ENCODE results near the gene ZMPSTE24.

The ZMPSTE24 gene

GRCh38 chr1:40258445-40258769, 371 bp downstream of the ZMPSTE24 start:
- no peak for DNase-seq (ENCODE audit: low read depth in 2 of 2)

GRCh38 chr1:40264354-40264781, 6.3 kb downstream of the ZMPSTE24 start:
- DNase-seq (ENCODE audit: low read depth in 2 of 2): peak; percentile 20 to 25

GRCh38 chr1:40265298-40265697, 7.3 kb downstream of the ZMPSTE24 start:
- DNase-seq (ENCODE audit: low read depth in 2 of 2): no peak

DNA sequence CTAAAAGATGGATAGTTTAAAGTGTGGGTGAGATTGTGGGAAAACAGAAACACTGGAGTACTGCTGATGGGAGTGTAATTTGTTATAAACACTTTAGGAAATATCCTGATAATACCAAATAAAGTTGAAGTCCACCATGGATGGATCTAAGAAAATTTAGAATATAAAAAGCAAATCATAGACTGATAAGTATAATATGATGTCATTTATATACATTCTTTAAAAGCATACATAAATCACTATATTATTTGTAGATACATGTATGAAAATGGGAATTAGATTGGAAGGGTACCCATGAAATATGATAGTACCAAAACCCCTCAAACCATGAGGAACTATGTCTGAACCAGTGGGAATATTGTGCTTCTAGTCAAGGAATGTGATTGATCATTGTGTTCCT, 7.9 kb downstream of the ZMPSTE24 start:
- no peak for DNase-seq (ENCODE audit: low read depth in 2 of 2)

DNA sequence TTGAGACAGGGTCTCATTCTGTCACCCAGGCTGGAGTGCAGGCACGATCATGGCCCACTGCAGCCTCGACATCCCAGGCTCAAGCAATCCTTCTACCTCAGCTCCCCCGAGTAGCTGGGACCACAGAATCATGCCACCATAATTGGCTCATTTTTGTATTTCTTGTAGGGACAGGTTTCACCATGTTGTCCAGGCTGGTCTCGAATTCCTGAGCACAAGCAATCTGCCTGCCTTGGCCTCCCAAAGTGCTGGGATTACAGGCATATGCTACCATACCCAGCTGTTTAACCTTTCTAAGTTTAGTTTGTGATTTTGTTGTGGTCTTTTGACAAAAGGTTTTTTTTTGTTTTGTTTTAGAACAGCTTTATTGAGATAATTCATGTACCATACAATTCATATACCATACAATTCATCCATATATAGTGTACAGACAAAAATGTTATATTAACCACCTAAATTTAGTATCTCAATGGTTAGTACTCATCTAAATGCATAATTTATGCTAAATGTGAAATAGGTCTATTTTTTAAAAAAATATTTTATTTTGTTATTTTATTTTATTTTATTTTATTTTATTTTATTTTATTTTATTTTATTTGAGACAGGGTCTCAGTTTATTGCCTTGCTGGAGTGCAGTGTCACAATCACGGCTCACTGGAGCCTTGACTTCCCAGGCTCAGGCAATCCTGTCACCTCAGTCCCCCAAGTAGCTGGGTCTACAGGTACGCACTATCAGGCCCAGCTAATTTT, 8.9 kb downstream of the ZMPSTE24 start:
- DNase-seq (ENCODE audit: low read depth in 2 of 2): no peak

- no peak for DNase-seq (ENCODE audit: low read depth in 2 of 2)
Observed at GRCh38 chr1:40267767-40268187, 9.7 kb downstream of the ZMPSTE24 start.

DNA sequence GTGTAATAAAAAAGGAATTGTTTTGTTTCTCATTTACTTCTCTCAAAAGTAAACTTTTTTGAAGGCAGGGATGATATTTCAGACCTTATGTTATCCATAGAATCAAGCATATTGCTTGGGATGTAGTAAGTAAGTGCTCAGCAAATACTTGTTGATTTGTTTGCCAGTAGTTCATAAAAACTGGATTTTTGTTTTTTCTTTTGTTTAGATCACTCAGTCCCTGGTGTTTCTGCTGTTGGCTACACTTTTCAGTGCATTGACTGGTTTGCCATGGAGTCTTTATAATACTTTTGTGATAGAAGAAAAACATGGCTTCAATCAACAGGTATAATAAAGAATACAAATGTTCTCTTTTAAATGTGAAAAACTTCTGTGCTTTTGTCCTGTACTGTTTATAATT, 10.2 kb downstream of the ZMPSTE24 start:
- DNase-seq (ENCODE audit: low read depth in 2 of 2): no peak

DNA sequence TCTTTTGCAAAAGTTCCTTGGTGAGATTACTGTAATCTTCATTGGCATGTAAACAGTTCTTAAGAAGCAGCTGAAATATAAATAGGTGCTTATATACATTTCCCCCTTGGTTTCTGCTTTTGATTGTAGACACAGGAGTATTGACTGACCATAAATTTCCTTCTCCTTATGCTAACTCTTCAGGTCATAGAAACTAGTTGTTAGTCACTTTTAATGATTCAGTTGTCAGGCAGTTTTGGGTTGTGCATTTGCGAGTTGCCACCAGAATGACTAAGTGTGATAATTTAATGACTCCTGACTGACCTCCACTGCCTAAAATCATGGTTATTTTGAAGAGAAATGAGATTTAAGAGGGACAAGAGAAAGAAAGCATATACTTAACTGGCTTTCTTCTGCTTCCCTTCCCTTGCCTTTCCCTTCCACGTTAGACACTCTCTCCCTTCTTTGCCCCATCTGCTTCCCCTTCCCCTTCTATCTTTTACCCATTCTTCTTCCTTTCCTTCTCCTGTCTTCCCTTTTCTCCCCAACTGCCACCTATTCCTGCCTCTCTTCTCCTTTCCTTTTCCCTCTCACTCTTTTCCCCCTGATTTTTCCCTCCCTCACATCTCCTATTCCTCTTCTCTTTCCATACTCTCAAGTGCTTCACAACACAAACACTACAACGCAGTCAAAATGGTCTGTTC, 12.3 kb downstream of the ZMPSTE24 start:
- DNase-seq (ENCODE audit: low read depth in 2 of 2): peak in 1 of 2 donors; percentile 19

DNA sequence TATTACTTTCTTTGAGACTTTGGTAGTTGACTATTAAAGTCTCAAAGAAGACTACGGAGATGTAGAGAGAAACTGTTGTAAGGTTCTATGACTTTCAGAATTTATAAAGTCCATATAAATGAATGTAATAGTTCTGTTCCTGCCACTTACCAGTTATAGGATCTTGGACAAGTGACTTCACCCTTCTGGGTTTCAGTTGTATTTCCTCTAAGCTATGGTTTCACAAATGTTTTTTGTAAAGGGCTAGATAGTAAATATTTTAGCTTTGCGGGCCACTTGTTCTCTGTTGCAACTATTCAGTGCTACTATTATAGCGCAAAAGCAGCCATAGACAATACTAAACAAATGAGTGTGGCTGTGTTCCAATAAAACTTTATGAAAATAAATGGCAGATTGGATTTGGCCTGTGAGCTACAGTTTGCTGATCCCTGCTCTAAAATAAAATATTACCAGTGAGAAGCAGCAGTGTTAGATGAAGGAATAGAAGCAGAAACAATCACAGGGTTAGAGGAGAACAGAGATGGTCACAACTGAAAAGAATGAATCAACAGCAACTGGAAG, 14.7 kb downstream of the ZMPSTE24 start:
- no peak for DNase-seq (ENCODE audit: low read depth in 2 of 2)

DNA sequence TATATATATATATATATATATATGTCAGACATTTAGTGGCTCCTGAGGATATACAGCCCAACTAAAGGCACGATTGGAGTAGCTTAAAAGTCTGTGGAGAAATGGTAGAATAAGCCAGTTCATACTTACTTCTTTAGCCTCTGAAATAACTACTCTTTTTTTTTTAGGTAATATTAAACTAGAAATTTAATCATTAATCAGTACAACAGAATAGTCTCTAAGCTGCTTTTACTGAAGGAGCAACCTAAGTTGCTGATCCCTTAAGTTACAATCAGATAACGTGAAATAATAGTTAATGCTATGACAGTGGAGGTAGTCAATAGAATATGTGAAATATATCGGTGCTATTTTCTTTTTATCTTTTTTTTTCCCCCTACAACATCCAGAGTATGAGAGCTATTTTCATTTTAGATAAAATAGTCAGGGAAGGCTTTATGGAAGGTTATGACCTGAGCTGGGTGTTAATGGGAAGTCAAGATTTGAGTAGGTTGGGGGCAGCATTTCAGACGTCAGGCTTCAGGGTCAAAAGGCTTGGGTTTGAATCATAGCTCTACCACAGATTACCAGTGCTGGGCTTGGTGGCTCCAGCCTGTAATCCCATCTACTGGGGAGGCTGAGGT, 15.6 kb downstream of the ZMPSTE24 start:
- DNase-seq (ENCODE audit: low read depth in 2 of 2): no peak

DNA sequence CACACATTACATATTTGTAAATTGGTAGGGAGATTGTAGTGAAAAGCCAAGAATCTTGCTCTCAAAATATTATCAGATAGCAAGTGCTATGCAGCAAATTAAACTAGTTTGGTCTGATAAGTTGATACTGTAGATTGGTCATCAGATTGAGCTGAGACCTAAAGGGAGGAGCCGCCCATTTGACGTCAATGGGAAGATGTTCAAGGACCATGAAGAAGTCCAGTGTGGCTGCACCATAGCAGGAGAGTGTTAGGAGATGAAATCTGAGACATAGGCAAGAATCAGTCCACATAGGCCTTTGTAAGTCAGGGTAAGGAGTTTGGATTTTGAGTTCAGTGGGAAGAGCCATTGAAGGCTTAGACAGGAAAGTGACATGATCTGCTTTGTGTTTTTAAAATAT, 16.3 kb downstream of the ZMPSTE24 start:
- DNase-seq (ENCODE audit: low read depth in 2 of 2): no peak

DNA sequence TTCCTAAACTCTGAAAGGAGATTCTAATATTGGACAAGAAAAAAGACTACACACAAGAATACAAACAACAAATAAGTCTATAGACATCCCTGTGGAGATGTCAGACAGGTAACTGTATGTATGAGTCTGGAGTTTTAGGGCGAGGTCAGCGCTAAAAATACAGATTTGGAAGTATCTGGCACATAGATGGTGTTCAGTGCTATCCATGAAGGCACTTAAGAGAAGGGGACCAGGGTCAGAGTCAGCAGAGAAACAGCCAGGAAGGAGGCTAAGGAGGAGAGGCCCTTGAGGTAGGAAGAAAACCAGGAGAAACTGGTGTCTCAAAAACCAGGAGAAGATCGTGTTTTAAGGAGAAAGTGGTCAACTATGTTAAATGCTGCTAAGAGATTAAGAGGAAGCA, 18.1 kb downstream of the ZMPSTE24 start:
- DNase-seq (ENCODE audit: low read depth in 2 of 2): no peak

DNA sequence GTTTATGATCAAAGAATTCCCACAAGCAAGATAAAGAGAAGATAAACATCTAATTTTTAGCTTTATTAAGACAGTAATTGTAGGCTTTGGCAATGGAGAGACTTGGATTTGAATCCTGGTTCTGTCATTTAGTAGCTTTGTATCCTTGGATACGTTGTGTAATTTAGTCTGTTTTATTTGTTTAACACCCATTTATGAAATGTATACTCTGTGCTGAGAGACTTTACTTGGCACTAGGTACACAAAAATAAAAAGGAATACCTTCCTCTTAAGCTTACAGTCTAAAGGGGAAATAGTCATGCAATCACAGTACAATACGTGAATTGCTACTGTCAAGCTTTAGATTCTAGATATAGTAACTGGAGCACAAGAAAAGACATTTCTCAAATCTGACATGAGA, 23.8 kb downstream of the ZMPSTE24 start:
- DNase-seq (ENCODE audit: low read depth in 2 of 2): no peak

DNA sequence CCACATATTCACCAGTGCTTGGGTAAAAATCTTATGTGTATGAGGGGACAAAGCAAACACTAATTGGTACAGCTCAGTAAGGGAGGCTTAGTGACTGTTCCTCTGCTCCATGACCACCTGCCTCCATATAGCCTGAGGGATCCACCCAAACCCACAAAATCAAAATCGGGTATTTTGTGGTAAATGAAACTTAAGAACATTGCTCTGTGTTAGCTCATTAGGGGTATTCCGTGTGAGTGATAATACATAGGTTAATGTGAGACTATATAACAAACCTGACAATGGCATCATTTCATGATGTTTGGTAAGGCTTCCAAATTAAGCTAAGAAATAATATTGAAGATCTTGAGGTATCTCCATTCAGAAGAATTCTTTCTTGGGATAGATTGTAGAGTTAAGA, 33.3 kb downstream of the ZMPSTE24 start:
- DNase-seq (ENCODE audit: low read depth in 2 of 2): no peak

DNA sequence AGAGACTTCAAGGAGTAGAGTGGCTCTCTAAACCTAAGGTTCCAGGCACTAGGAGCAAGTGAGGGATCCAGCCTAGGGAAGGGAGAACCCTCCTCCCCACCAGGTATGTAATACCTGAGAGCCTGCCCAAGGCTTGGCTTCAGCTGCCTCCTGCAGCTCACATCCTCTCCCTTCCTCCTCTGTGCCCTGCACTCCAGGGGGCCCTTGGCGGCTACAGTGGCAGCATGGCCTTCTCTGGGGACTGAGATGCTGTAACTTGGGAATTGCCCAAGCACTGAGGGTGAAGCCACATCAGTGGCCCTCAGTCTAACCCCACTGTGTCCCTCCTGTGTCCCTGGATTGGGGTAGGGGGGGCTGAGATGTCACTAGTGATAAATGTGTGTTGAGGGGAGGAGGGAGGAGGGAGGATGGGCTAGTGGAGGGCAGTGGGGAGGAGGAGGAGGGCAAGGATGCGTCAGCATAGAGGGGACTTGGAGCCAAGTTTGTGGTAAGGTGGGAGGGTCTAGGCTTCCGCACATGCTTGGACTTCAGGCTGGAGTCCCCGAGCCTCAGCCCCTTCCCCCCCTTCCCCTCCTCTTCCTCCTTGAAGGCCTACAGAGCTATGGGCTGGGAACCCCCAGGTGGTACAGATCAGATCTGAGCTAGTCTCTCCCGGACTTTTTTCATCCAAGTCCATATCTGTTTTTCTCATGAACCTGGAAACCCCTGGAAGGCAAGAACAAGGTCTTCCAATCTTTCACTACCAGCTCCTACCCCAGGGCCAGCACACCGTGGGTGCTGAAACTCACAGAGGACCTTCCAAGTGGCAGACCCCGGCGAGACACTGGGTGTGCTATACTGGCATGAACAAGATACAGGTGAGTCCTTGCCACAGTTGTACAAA, 41.6 kb downstream of the ZMPSTE24 start:
- DNase-seq (ENCODE audit: low read depth in 2 of 2): no peak

- no peak for DNase-seq (ENCODE audit: low read depth in 2 of 2)
Observed at GRCh38 chr1:40300249-40300567, 42.2 kb downstream of the ZMPSTE24 start.

- DNase-seq (ENCODE audit: low read depth in 2 of 2): no peak
Observed at GRCh38 chr1:40300651-40301050, 42.6 kb downstream of the ZMPSTE24 start.

GRCh38 chr1:40301066-40301465, 43.0 kb downstream of the ZMPSTE24 start:
- DNase-seq (ENCODE audit: low read depth in 2 of 2): no peak

GRCh38 chr1:40301541-40302299, 43.7 kb downstream of the ZMPSTE24 start:
- DNase-seq (ENCODE audit: low read depth in 2 of 2): no peak

DNA sequence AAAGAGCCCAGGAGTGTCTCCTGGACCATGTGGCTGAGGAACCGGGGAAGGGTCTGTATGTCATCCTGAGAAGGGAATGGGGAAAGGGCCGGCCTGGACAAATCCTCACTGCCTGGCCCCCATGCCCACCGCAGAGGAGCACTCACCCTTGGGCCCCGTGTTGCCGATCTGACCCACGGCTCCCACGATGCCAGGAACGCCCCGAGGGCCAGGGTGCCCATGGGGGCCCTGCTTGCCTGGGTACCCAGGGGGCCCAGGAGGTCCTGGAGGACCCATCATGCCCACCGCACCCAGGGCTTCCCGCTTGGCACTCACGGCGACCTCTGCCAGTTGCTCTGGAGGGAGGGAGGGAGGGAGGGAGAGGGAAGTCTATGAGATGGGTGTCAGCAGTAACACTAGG, 44.4 kb downstream of the ZMPSTE24 start:
- no peak for DNase-seq (ENCODE audit: low read depth in 2 of 2)

DNA sequence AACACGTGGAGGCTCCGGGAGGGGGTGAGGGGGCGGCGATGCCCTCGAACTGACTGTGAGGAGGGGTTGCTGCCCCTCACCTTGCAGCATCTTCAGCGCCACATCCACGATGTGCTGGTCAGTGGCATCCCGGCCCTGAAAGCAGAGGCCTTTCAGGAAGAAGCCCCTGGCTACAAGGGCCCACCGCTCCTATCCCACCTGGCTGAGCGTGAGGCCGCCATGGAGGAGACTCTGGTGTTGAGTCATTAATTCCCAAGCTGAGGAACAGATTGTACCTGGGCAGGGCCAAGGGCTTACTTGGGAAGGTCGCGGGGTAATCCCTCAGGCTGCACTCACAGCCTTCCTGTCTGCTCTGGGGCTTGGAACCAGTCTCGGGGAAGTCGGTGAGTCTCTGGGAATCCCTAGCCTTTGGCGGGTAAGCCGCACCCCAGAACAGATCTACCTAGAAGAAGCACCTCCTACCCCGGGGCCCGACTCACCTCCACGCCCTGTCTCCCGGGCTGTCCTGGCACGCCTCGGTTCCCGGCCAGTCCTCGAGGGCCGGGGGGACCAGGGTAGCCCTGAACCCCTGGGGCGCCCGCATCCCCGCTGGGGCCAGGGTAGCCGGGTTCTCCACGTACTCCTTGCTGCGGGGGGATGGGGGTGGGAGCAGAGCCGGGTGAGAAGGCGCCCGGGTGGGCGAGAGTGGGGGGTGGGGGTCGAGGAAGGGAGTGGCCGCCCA, 45.2 kb downstream of the ZMPSTE24 start:
- no peak for DNase-seq (ENCODE audit: low read depth in 2 of 2)

Measured in stimulated activated CD4-positive, alpha-beta T cell treated with anti-CD3 and anti-CD28 coated beads, Interleukin-15, amount 100 ng/mL, for 48 hours (primary cell).